ENCODE data around the gene PLEKHN1. TPM values are rescaled to one million over a fixed set of nuclear protein-coding genes. Genes with fewer than 3 reads are reported as not detected.

The PLEKHN1 gene
- total RNA-seq, 1 experiment from 2014 or later: 7.9 TPM

GRCh38 chr1:950268-950667, 16.0 kb upstream of the PLEKHN1 start:
- no TSS peak for BruUV-seq (replicated peaks)
- no peaks in the 10 kb centered on the region for H3K9me3 Mint-ChIP-seq (ENCODE audit: unreplicated experiment)
- ChIA-PET POLR2A (no interaction called here), CTCF (no interaction called here)
- intact Hi-C loops (cut with micrococcal nuclease): no loop called here
- TF ChIP-seq, protein P1, sequence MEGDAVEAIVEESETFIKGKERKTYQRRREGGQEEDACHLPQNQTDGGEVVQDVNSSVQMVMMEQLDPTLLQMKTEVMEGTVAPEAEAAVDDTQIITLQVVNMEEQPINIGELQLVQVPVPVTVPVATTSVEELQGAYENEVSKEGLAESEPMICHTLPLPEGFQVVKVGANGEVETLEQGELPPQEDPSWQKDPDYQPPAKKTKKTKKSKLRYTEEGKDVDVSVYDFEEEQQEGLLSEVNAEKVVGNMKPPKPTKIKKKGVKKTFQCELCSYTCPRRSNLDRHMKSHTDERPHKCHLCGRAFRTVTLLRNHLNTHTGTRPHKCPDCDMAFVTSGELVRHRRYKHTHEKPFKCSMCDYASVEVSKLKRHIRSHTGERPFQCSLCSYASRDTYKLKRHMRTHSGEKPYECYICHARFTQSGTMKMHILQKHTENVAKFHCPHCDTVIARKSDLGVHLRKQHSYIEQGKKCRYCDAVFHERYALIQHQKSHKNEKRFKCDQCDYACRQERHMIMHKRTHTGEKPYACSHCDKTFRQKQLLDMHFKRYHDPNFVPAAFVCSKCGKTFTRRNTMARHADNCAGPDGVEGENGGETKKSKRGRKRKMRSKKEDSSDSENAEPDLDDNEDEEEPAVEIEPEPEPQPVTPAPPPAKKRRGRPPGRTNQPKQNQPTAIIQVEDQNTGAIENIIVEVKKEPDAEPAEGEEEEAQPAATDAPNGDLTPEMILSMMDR (IDR thresholded peaks at IDR 0.05; ENCODE audit: unreplicated experiment): no peak
- no peaks in the 10 kb centered on the region for H3K27me3 Mint-ChIP-seq (ENCODE audit: insufficient read depth, unreplicated experiment)
- H3K36me3 Mint-ChIP-seq (ENCODE audit: insufficient read depth, unreplicated experiment): peaks cover 65% of the 10 kb centered on the region
- no peaks in the 10 kb centered on the region for H3K4me1 Mint-ChIP-seq (ENCODE audit: insufficient read depth, unreplicated experiment)
- no peak for DNase-seq (ENCODE audit: unreplicated experiment)
- no peak overlapping the region for H3K4me3 Mint-ChIP-seq (ENCODE audit: unreplicated experiment)
- no peak overlapping the region for H3K27ac Mint-ChIP-seq (ENCODE audit: low read depth, unreplicated experiment)

DNA sequence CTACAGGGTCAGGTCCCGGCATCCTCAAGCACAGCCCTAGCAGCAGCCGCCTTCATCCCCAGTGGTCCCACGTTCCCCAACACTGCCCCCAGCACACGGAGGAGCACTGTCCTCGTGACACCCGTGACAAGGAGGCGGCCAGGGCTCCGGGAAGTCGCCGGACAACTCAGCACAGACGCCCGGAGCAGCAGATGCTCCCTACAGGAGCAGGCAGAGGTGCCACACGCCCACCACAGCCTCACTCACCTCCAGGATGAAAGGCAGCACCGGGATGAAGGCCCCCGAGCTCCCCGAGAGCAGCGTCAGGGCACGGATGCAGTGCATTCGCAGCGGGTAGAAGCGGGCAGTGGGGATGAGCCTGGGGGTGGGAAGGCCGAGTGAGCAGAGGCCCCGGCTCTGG, 15.4 kb upstream of the PLEKHN1 start:
- Mint-ChIP-seq H3K27me3 (ENCODE audit: insufficient read depth, unreplicated experiment) (no peaks in the 10 kb centered on the region), H3K4me3 (ENCODE audit: unreplicated experiment) (no peak overlapping the region), H3K9me3 (ENCODE audit: unreplicated experiment) (no peaks in the 10 kb centered on the region), H3K27ac (ENCODE audit: low read depth, unreplicated experiment) (no peak overlapping the region), H3K4me1 (ENCODE audit: insufficient read depth, unreplicated experiment) (no peaks in the 10 kb centered on the region), H3K36me3 (ENCODE audit: insufficient read depth, unreplicated experiment) (peaks cover 71% of the 10 kb centered on the region)
- no TSS peak for BruUV-seq (replicated peaks)
- POLR2A ChIA-PET: no interaction called here
- TF ChIP-seq, protein P1 (IDR thresholded peaks at IDR 0.05; ENCODE audit: unreplicated experiment): no peak
- CTCF ChIA-PET: no interaction called here
- DNase-seq (ENCODE audit: unreplicated experiment): no peak
- intact Hi-C loops (cut with micrococcal nuclease): no loop called here

- ChIA-PET CTCF (interaction anchor here (0.7 kb wide), 2 partner anchors 30 to 48 kb away, joined by 3 to 4 read pairs; no protein-coding TSS in a partner anchor), POLR2A (no interaction called here)
- H3K27me3 Mint-ChIP-seq (ENCODE audit: insufficient read depth, unreplicated experiment): no peaks in the 10 kb centered on the region
- TF ChIP-seq, protein P1 (IDR thresholded peaks at IDR 0.05; ENCODE audit: unreplicated experiment): no peak
- H3K27ac Mint-ChIP-seq (ENCODE audit: low read depth, unreplicated experiment): no peak overlapping the region
- intact Hi-C loops (cut with micrococcal nuclease): no loop called here
- no peaks in the 10 kb centered on the region for H3K4me1 Mint-ChIP-seq (ENCODE audit: insufficient read depth, unreplicated experiment)
- H3K36me3 Mint-ChIP-seq (ENCODE audit: insufficient read depth, unreplicated experiment): peaks cover 68% of the 10 kb centered on the region
- no peaks in the 10 kb centered on the region for H3K9me3 Mint-ChIP-seq (ENCODE audit: unreplicated experiment)
- no TSS peak for BruUV-seq (replicated peaks)
- no peak for DNase-seq (ENCODE audit: unreplicated experiment)
- H3K4me3 Mint-ChIP-seq (ENCODE audit: unreplicated experiment): no peak overlapping the region
Measured at GRCh38 chr1:951364-951763, 14.9 kb upstream of the PLEKHN1 start.

- H3K27ac Mint-ChIP-seq (ENCODE audit: low read depth, unreplicated experiment): no peak overlapping the region
- peaks cover 61% of the 10 kb centered on the region for H3K36me3 Mint-ChIP-seq (ENCODE audit: insufficient read depth, unreplicated experiment)
- BruUV-seq (replicated peaks): no TSS peak
- TF ChIP-seq, protein P1 (IDR thresholded peaks at IDR 0.05; ENCODE audit: unreplicated experiment): no peak
- no peak overlapping the region for H3K4me3 Mint-ChIP-seq (ENCODE audit: unreplicated experiment)
- intact Hi-C loops (cut with micrococcal nuclease): no loop called here
- ChIA-PET CTCF (interaction anchor here (0.7 kb wide), 2 partner anchors 29 to 47 kb away, joined by 3 to 4 read pairs; no protein-coding TSS in a partner anchor), POLR2A (no interaction called here)
- H3K9me3 Mint-ChIP-seq (ENCODE audit: unreplicated experiment): no peaks in the 10 kb centered on the region
- no peaks in the 10 kb centered on the region for H3K4me1 Mint-ChIP-seq (ENCODE audit: insufficient read depth, unreplicated experiment)
- no peaks in the 10 kb centered on the region for H3K27me3 Mint-ChIP-seq (ENCODE audit: insufficient read depth, unreplicated experiment)
- DNase-seq (ENCODE audit: unreplicated experiment): no peak
Measured at GRCh38 chr1:952201-952600, 14.1 kb upstream of the PLEKHN1 start.
